Measurements from ENCODE around the gene RAB35. TPM values are rescaled to one million over a fixed set of nuclear protein-coding genes. Genes with fewer than 3 reads are reported as not detected.

RAB35 gene
- total RNA-seq, 1 donor from 2014 or later = 30.9 TPM

- peaks cover 37% of the 10 kb centered on the region for H3K4me1 ChIP-seq
- H3K27ac ChIP-seq = no peak overlapping the region
- intact Hi-C loops (cut with DNase I) = no loop called here
- no peak for DNase-seq (ENCODE audit: extremely low spot score in 2 of 2)
- H3K27me3 ChIP-seq = no peaks in the 10 kb centered on the region
- H3K4me3 ChIP-seq = no peak overlapping the region
- no peaks in the 10 kb centered on the region for H3K9me3 ChIP-seq
- peaks cover 0 to 6% of the 10 kb centered on the region in 2 donors for H3K36me3 ChIP-seq
- no peak for TF ChIP-seq CTCF (IDR thresholded peaks at IDR 0.05)
- TF ChIP-seq POLR2AphosphoS5 (IDR thresholded peaks at IDR 0.05; ENCODE audit: insufficient read depth in 1 of 2, low read depth in 1 of 2) = no peak
- no peak for TF ChIP-seq POLR2A (IDR thresholded peaks at IDR 0.05)
Measured at GRCh38 chr12:120109570-120110267, 6.8 kb downstream of the RAB35 start.

DNA sequence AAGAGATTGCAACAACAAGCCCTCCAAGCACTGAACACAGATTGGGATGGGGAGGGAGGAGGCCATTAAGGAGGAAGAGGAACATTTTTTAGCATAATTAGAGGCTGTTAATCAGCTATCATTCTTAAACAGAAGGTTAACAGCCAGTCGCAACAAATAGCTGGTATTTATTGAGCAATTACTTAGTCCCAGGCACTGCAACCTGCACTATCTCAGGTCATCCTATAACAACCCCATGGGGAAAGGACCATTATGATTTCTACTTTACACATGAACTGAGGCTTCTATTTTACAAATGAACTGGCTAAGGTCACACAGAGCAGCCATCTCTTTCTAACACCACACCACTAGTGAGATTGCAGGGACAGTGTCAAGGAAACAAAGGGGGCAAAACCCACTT, 10.4 kb downstream of the RAB35 start:
- Histone ChIP-seq H3K27me3 (no peaks in the 10 kb centered on the region), H3K9me3 (no peaks in the 10 kb centered on the region), H3K4me1 (peaks cover 38% of the 10 kb centered on the region), H3K27ac (no peak overlapping the region), H3K4me3 (no peak overlapping the region), H3K36me3 (peaks cover 0 to 29% of the 10 kb centered on the region in 2 donors)
- TF ChIP-seq POLR2A (IDR thresholded peaks at IDR 0.05) = no peak
- no peak for TF ChIP-seq POLR2AphosphoS5 (IDR thresholded peaks at IDR 0.05; ENCODE audit: insufficient read depth in 1 of 2, low read depth in 1 of 2)
- TF ChIP-seq CTCF (IDR thresholded peaks at IDR 0.05) = no peak
- no peak for DNase-seq (ENCODE audit: extremely low spot score in 2 of 2)
- intact Hi-C loops (cut with DNase I) = no loop called here

DNA sequence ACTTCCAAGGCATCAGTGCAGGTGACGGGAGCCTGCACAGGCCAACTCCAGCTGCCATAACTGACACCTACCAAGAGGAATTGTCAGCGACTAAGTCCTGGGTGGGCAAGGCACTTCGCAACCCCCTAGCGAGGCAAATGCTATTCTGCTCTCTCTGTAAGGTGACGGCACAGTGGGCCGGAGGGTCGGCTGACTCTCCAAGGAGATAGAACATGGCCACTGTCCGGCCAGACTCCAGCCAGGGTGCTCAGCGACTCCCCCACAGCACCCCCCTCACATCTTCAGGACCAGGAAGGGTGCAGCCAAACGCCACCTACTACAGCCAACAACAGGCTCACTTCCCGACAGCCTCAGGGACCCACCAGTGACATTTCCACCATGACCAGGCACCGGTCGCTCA, 13.2 kb downstream of the RAB35 start:
- Histone ChIP-seq H3K4me1 (peaks cover 35% of the 10 kb centered on the region), H3K4me3 (no peak overlapping the region), H3K27me3 (no peaks in the 10 kb centered on the region), H3K27ac (no peak overlapping the region), H3K36me3 (peaks cover 0 to 37% of the 10 kb centered on the region in 2 donors), H3K9me3 (no peaks in the 10 kb centered on the region)
- intact Hi-C loops (cut with DNase I) = no loop called here
- no peak for DNase-seq (ENCODE audit: extremely low spot score in 2 of 2)
- TF ChIP-seq POLR2AphosphoS5 (IDR thresholded peaks at IDR 0.05; ENCODE audit: insufficient read depth in 1 of 2, low read depth in 1 of 2) = no peak
- TF ChIP-seq POLR2A (IDR thresholded peaks at IDR 0.05) = no peak

GRCh38 chr12:120103044-120103338, 13.6 kb downstream of the RAB35 start:
- peaks cover 0 to 41% of the 10 kb centered on the region in 2 donors for H3K36me3 ChIP-seq
- no peak for DNase-seq (ENCODE audit: extremely low spot score in 2 of 2)
- TF ChIP-seq POLR2AphosphoS5 (IDR thresholded peaks at IDR 0.05; ENCODE audit: insufficient read depth in 1 of 2, low read depth in 1 of 2) (no peak), POLR2A (IDR thresholded peaks at IDR 0.05) (no peak), CTCF (IDR thresholded peaks at IDR 0.05) (no peak)
- H3K27ac ChIP-seq = no peak overlapping the region
- no peaks in the 10 kb centered on the region for H3K27me3 ChIP-seq
- no peaks in the 10 kb centered on the region for H3K9me3 ChIP-seq
- intact Hi-C loops (cut with DNase I) = no loop called here
- no peak overlapping the region for H3K4me3 ChIP-seq
- peaks cover 35% of the 10 kb centered on the region for H3K4me1 ChIP-seq

- H3K36me3 ChIP-seq = peaks cover 0 to 44% of the 10 kb centered on the region in 2 donors
Measured at GRCh38 chr12:120102189-120103043, 14.1 kb downstream of the RAB35 start.

More at GRCh38 chr12:120102189-120103043, 14.1 kb downstream of the RAB35 start:
- Histone ChIP-seq H3K4me1 (peaks cover 35% of the 10 kb centered on the region), H3K4me3 (no peak overlapping the region), H3K27ac (peak overlapping the region; percentile 45), H3K27me3 (no peaks in the 10 kb centered on the region), H3K9me3 (no peaks in the 10 kb centered on the region)
- no peak for DNase-seq (ENCODE audit: extremely low spot score in 2 of 2)
- TF ChIP-seq POLR2AphosphoS5 (IDR thresholded peaks at IDR 0.05; ENCODE audit: insufficient read depth in 1 of 2, low read depth in 1 of 2) = no peak
- no peak for TF ChIP-seq CTCF (IDR thresholded peaks at IDR 0.05)
- TF ChIP-seq POLR2A (IDR thresholded peaks at IDR 0.05) = no peak
- intact Hi-C loops (cut with DNase I) = no loop called here

Measured in vagina (tissue), 2 donors.